Dermis blood vessel endothelial cell (primary cell): ENCODE results near the gene MAML3. TPM values are rescaled to one million over a fixed set of nuclear protein-coding genes. Genes with fewer than 3 reads are reported as not detected.

Experiments
- DNase-seq: peaks from one replicate; pipeline ENCODE4 v3.0.0; 2010
- total RNA-seq: library from RNA; depleted of rRNA; stranded (reverse); fragments of >200 nt; gene quantifications from 2 replicates; pipeline ENCODE4 v1.2.3, GENCODE V29; 2014

The MAML3 gene
- total RNA-seq, 1 donor from 2014 or later = 5.6 TPM

DNA sequence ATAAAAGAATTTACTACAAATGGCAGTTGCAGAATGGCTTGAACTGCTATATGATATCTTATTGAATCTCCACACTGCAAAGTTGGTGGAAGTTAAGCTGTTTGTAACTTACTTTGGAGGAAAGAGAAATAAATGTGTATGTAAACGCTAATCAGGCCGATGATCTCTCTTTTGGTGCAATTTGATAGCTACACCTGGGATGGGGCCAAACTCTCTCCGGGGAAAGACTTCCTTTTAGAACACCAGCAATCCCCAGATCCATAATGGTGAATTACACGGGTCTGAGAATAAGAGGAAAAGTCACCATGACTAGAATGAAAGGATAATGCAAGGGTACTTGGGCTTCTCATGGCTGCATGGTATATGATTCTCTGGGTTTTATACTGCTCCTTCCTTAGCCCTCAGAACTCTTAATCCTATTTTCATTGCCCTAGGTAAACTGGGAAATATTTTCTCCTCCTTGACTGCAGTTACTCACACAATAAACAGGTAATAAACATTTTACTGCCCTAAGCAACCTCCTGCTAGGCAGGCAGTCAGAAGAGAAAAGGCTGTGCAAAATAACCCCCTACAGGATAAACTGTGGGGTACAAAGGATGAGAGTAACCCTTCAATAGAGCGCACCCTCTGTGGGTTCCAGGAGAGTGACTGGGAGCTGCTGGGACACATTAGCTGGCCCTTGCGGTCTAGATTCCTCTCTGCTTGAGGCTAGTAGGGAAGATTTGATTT lies 379.1 kb downstream of the MAML3 start:
- no peak for DNase-seq

DNA sequence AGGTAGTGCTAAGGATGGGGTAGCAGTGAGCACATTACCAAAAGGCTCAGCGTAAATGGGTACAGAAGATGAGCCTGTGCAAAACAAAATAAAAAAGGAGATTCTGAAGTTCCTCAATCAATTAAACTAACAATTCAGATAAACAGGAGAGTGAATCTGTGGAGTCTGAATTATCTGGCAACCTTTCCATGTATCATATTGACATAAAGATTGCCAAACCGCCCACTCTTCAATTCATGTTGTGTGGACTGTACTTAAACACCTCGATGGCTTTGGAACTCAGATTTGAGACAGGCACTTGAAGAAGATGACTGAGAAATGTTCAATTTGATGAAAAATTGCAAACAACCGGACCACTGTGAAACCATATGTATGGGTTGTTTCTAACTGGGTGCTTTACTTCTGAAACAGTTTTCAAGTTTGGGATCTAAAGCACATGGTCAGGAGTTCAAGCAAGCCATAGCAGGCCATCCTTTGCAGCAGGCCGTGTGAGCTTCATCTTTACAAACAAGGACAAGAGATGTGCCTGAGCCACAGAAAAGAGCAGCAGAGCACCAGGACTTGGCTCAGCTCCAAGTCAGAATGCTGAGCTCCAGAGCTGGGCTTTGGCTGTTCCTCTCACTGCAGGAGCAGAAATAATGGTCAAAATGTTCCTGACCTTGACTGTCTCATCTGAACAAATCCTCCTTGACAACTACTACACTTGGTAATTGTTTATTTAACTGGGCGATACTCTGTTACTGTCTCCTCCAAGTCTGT lies 380.2 kb downstream of the MAML3 start:
- DNase-seq = no peak

DNA sequence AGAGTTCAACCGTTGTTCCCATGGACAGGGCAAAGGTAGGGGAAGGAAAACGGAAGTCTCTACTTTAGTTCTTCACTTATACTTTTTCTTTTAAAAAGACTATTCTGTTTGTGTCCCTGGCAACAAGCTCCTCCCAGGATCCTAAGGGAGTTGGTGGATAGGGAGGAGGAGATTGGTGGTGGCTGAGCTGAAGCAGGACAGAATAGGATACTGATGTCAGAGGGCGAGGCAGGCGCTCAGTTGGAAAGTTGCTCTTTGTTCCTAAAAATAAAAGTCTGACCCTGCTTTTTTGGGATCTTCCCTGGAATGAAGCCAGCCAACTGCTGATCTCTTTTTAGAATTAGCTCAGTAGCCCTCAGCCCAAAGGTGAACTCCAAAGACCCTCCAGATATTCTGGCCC lies 383.6 kb downstream of the MAML3 start:
- no peak for DNase-seq

DNA sequence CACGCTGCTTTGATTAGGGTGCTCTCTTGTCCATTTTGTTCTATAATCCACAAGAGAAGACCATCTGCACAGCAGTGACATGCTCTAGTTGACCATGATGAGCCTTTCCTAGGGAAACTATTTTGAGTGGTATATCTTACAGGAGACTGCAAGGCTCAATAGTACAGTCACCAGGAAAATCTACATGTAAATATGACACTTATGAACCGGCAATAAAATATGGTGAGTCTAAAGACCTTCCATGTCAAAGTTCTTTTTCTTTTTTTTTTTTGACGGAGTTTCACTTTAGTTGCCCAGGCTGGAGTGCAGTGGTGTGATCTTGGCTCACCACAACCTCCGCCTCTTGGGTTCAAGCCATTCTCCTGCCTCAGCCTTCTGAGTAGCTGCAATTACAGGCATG lies 384.6 kb downstream of the MAML3 start:
- no peak for DNase-seq

DNA sequence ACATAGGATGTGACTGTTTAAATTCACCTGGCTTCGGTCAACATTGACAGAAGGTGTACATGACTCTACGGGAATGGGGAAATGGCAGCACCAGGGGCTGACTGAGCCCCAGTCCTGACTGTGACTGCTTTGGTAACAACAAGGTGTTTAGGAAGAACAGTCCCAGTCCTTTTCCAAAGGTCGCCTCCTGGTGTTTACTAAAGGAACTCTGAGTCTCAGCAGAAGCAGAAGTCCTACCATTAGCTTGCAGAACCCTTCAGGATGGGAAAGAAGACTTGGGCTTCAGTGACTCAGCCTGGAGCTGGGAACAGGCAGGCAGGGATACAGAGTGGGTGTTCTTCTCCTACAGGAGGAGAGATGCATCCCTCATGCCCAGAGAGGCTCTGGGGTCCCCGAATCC lies 385.1 kb downstream of the MAML3 start:
- DNase-seq = no peak

DNA sequence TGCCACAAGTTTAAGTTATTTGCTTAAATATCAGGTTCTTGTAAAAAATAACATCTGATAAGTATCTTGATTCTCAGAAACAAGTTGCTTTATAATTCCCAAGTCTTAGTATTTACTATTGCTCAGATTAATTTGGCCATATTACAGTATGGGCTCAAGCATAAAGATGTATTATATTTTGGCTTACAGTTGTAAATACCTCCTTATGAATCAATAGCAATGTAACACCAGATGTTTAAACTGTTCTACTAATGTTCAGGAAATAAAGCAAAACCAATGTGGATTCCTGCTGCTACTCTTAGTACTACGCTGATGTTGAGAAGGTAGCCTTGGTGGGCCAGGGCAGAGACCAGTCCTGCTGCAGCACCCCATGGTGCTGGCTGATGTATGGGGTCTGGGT lies 385.6 kb downstream of the MAML3 start:
- DNase-seq = no peak

DNA sequence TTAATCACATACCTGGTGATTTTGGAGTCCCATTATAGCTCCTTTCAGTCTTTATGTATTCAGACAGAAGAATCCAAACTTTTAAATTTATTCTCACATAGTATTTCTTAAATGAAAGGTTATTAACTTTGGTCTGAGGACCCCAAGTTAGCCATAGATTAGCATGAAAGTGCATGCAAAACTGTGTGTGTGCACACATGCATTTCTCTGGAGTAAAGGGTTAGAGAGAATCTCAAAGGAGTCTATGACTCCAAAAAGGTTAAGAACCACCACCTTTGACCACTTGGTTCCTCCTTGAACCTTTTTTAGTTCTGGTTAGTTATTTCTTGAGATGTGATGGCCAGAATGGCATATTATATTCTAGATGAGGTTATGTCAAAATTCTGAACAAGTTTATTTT lies 386.4 kb downstream of the MAML3 start:
- DNase-seq = no peak

DNA sequence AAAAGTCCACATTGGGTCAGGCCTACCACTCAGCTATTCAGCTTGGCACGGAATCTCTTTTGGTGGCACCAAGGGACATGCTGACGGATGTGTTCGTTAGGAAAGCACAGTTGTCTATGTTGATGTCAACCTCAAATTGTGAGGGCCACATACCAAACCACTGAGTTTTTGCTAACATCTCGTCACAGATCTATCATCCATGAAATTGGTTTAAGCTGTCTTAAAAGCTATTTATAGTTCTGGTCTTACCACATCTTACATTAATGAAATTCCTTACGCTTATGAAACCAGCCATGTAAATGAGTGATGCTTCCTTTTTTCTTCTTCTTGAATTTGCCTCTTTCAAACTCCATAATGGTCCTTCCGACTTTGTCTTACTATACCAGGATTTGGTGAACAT lies 386.8 kb downstream of the MAML3 start:
- no peak for DNase-seq

DNA sequence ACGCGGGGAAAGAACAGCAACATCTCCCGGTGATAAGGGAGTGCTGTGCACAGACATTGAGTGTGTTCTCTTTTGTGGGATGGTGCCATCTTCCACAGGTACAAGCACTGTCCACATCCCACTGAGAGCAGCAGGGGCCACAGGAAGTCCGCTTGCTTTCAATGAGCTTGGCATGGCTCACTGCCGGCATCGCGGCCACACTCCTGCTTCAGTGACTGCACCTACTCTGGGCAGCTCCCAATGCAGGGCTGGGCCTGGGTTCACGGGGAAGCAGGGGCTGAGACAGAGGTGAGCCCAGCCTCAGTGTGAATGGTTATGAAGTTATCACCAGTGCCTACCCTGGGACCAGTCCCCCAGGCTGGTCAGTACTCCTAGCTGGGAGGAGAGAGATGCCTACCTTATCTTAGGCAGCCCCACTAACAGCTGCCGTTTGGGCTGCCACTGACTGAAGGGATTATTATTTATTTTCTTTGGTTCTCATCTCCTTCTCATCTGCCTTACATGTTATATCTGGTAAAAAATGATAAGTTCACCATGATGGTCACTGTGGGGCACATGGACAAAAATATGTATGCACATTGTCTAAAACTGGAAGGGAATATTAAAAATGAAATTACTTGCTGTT lies 389.2 kb downstream of the MAML3 start:
- DNase-seq = peak; percentile 45

DNA sequence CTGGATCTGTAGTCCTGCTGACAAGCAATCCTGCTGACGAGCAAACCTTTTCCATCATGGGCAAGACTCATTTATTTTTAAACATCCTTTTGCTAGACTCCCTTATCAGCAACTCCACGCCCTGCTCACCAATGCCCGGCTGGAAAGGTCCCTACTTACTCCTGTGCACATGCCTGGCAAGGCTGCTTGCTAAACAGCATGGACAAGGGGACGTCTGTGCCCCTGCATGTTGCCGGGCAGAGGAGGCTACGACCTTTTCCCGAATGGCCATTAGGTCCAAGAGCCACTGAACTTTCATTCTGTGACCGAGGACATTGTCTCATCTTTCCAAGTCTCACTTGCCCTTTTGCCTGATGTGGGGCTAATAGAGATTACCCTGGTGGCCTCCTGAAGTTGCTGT lies 389.8 kb downstream of the MAML3 start:
- DNase-seq = peak; percentile 31

DNA sequence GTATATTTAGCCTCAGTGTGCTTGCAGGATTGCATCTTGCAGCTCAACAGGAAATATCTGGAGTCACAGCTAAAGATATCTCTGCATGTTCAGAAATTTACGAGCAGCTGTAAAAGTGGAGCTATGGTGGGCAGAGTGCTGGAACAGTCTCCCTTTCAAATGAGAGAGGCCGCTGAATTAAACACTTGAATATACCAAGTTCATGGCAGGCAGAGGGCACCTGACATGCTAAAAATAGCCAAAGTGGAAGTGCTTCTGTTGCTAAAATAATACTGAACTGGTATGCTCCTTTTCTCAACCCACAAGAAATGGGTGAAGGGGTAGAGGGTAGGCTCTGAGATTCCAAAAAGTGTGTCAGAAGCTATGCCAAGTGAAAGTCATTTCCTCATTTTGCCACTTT lies 390.3 kb downstream of the MAML3 start:
- DNase-seq = peak; percentile 63

DNA sequence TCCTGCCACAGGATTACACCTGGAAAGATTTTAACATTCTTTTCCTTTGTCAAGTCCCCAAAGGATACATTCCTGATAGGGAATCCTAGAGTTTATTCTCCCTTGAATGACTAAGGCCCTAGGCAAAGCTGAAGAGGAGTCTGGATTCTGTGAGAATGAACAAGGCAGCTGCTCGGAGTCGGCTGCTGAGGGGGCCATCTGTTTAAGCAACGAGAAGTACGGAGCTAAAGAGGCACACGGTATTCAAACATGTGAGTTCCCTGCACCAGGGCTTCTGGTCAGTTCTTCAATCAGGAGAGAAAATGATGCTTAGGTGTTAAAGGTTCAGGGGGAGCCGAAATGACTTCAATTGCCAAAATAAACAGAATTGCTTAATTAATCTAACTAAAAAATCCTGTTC lies 390.8 kb downstream of the MAML3 start:
- peak; percentile 56 for DNase-seq

DNA sequence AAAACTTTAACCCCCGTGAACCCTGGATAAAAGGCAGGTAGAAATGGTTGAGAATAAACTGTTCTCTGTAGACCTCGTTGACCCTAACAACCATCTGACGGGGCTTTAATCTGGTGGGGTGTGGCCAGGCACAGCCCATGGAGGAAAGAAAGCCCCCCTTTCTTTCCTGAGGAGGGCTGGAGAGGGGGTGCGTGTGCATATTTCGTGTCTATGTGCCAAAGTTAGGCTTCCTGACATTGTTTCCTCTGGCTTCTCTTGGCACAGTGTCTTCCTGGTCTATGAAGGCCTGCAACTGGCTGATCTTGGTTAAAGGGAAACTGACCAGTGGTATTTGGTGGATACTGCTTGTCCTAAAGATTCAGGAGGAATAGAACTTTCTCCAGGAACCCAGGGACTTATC lies 391.3 kb downstream of the MAML3 start:
- DNase-seq = peak; percentile 95

DNA sequence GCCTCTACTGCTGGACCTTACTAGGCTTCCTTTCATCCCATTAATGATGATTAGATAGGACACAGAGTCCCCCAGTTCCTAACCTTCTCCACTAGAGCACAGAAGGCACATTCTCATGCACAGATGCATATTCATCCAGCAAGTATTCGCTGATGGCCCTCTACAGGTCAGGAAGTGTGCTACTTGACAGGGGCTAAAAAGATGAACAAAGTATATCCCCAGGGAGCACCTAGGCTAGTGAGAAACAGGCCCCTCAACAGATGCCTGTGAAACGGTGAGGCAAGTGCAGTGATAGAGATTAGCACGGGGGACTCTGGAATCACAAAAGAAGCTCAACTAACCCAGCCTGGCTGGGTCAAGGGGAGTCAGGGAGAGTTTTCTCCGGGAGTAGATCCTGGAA lies 392.5 kb downstream of the MAML3 start:
- peak; percentile 52 for DNase-seq

DNA sequence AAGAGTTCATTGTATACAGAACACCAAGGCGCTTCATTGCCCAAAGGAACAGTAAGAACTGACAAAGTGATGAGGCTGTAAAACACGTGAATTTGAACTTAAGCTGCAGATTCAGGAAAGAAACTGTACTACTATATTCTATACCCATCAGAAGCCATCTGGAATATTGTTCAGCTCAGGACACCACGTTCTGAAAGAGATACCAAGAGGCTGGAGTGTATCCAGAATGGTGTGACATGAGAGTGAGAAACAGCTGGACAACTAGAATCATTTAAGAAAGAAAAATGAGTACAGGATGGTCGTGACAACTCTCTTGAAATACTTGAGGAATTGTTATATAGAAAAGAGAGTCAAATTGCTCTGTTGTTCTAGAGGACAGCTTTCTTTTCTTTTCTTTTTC lies 393.4 kb downstream of the MAML3 start:
- DNase-seq = no peak

DNA sequence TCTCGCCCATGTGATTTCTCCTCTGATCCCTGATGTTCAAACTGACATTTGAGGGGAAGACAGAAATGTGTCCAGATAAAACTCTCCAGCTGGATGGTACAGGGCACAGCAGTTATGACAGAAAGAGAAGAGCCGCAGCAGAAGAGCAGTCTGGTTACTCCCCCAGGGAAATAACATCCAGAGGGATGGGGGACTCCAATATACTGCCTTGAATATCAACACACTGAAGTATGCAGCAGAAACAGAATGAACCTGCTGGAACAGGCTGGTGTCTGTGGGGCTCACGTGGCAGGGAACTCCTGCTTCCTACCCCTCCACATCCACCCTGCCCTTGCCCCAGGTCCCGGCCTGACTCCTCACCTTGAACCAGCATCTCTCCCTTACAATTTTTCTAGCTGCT lies 394.9 kb downstream of the MAML3 start:
- DNase-seq = no peak

DNA sequence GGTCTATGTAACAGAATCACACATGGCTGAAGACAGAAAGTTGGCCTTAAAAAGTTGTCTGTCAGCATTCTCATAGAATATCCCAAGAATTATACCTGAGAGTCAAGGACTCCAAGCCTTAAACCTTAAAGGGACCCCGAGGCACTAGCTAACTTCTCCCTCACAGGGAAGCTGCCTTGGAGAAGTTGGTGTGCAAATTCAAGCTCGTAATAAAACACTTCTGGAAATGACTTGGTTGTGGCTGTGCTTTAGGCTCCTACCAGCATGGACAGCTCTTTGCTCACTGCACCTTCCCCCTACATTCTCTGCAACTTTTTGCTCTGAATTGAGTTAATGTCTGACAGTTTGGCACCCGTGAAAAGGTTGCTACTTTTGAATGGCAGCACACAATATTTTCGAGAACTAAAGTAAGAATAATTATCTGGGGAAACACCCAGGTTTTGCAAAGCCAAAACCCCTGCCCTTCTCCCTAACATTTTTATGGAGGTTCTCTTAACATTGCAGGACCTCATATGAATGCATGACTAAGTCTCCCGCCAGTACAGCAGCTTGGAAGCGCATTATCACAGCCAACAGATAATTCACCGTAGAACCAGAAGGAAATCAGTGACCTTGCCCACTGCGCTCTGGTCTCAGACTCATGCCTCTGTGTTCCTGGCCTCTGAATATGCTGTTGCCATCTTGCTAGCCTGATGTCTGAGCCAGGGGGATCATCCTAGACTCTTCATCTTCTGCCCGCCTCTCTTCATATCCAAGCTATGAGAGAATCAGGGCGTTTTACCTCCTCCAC lies 397.4 kb downstream of the MAML3 start:
- DNase-seq = no peak

DNA sequence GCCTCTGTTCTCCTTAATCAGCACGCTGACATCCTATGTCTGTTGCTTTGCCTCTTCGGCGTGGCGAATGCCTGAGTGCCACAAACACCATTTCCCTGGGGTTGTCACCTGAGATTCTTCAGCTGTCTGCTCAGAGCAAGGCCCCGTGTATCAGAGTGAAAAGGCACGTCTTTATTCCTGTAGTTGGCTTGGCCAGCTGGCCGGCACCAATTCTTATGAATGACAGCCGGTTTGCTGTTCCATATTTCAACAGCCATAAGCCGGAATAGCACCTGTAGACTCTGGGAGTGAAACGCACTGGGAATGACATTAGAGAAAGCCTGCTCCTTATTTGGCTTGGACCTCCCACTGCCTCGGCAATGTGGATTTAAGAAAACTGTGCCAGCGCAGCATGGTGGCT lies 399.0 kb downstream of the MAML3 start:
- DNase-seq = no peak

DNA sequence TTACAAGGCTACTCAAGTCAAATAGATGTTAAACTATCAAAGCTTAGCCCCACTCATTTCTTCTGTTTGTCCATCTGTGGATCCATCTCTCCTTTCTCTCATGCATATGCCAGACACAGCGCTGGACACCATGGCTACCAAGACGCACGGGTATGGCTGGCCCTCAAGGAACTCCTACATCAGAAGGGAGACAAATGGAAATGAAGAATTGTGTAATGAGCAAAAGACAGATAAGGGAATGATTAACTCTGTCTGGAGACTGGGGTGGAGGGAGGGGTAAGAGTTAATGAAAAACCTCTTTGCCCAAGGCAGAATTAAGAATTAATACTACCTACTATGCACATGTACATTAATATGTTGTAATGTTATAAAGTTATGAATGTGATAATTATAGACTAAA lies 400.3 kb downstream of the MAML3 start:
- no peak for DNase-seq

DNA sequence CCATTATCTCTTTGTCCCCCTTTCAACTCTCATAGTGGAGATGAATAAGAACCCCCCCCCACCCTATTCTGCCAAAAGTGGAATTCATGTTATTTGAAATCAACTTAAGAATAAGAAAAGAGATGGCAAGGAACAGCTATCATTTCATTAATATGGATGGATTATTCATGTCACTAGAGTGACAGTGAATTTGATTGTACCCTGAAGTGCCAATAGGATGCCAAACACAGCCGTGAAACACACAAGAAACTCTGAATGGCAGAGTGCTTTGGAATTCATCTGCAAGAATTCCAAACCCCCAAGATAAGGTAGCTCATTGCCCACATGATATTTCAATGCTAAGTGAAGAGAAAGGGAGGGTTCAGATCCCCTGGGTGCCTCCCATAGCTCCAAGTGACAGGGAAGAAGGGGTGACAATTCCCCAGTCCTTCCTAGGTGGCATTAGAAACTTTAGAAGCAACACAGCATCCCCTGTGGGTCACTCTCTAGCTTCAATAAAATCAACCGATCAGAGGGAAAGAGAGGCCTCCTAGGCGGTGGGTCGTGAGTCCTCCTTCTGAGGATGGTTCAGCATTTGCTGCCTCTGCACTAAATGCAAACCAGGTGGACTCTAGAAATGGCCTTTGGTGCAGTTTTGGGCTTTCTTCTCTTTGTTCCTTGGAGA lies 404.0 kb downstream of the MAML3 start:
- DNase-seq = no peak

DNA sequence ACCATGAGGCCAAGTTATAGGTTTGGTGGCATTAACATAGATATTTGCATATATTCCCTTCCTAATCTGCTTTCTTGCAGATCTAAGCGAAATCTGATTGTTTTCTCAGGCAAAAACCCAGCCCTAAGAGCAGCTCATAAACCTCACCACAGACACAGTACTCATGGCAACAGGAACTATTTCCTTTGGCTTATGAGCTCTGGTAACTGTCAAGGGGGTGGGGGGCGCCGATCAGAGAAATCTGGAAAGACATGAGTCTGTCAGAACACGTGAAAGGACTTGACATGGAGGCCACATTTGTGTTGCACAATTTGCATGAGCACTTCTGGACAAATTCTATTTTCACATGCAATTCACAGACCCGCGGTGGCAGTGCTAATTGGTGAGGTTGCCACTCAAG lies 404.6 kb downstream of the MAML3 start:
- DNase-seq = no peak

DNA sequence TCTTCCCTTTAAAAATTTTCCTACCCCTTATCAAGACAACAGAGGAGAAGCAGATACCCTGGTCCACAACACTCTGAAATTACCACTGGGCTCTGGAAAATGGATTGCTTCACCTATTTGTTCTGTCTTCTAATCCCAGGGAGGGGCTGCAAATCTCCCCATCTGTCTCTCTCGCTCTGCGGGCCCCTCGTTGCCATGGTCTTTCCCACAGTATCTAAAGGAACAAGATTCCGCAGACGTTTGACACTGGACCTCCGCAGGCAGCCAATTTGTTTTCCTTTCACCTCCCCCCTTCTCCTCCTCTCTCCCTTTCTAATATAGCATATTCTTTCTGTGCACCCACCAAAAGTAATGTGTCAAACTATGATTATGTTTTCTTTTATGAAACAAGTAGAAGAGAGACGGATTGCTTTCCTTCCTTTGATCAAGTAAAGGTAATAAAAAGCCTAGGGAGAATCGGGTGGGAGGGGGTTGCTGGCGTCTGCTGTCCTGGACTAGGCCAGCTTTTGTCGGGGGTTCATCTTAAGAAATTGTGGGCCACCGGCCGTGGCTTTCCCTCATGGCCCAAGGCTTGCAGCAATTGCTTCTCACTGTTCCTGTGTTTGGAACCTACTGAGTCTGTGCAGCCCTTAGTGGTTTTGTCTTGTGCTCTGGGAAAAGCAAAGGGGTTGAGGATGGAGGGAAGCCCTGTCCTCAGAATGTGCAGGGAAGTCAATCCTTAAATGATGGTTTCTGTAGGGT lies 407.4 kb downstream of the MAML3 start:
- DNase-seq = no peak
